ENCODE measurements around the gene WDR7. TPM values are rescaled to one million over a fixed set of nuclear protein-coding genes. Genes with fewer than 3 reads are reported as not detected.

Gene WDR7
- total RNA-seq, 1 donor from 2014 or later: 16.9 TPM

DNA sequence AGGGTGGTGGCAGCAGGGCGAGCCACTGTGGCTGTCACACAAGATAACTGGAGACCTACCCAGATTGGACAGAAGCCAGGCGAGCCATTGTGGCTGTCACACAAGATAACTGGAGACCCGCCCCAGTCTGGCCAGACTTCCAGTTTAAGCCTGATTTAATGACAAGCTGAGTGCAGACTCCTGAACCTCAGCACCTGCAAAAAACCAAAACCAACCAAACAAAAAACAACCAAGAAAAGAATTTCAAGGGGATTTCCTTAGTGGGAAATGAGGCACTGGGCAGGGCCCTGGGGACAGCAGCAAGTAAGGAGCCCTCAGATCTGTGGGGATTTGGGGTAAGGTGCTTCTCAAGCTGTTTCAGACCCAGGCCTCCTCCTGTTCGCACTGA, 400.5 kb downstream of the WDR7 start:
- no peak overlapping the region for H3K27ac Mint-ChIP-seq
- no peak for DNase-seq (ENCODE audit: extremely low spot score, unreplicated experiment)
- H3K27me3 Mint-ChIP-seq: peaks cover 54% of the 10 kb centered on the region
- no peak overlapping the region for H3K4me3 Mint-ChIP-seq
- no peaks in the 10 kb centered on the region for H3K36me3 Mint-ChIP-seq
- TF ChIP-seq, protein P1, sequence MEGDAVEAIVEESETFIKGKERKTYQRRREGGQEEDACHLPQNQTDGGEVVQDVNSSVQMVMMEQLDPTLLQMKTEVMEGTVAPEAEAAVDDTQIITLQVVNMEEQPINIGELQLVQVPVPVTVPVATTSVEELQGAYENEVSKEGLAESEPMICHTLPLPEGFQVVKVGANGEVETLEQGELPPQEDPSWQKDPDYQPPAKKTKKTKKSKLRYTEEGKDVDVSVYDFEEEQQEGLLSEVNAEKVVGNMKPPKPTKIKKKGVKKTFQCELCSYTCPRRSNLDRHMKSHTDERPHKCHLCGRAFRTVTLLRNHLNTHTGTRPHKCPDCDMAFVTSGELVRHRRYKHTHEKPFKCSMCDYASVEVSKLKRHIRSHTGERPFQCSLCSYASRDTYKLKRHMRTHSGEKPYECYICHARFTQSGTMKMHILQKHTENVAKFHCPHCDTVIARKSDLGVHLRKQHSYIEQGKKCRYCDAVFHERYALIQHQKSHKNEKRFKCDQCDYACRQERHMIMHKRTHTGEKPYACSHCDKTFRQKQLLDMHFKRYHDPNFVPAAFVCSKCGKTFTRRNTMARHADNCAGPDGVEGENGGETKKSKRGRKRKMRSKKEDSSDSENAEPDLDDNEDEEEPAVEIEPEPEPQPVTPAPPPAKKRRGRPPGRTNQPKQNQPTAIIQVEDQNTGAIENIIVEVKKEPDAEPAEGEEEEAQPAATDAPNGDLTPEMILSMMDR (conservative IDR thresholded peaks at IDR 0.05): no peak
- H3K4me1 Mint-ChIP-seq (ENCODE audit: unreplicated experiment): no peaks in the 10 kb centered on the region
- H3K9me3 Mint-ChIP-seq: no peaks in the 10 kb centered on the region

DNA sequence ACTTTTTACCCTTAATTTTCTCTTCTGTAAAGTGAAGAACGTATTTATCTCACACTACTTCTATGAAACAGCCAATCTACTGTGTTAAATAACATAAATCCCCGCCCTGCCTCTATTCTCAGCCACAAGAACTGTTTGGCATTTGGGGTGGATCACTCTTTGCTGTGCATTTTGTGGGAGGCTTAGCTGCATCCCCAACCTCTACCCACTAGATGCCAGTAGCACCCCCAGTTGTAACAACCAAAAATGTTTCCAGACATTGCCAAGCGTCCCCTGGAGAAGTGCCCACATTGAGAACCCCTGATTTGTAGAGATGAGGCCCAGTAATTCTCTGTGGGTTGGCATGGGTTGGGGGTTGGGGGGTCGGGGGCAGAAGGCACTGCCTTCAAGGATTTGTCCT, 401.0 kb downstream of the WDR7 start:
- no peak overlapping the region for H3K4me3 Mint-ChIP-seq
- no peaks in the 10 kb centered on the region for H3K9me3 Mint-ChIP-seq
- no peaks in the 10 kb centered on the region for H3K36me3 Mint-ChIP-seq
- no peaks in the 10 kb centered on the region for H3K4me1 Mint-ChIP-seq (ENCODE audit: unreplicated experiment)
- no peak overlapping the region for H3K27ac Mint-ChIP-seq
- no peak for DNase-seq (ENCODE audit: extremely low spot score, unreplicated experiment)
- TF ChIP-seq, protein P1 (conservative IDR thresholded peaks at IDR 0.05): no peak
- H3K27me3 Mint-ChIP-seq: peaks cover 52% of the 10 kb centered on the region

- no peak for DNase-seq (ENCODE audit: extremely low spot score, unreplicated experiment)
- TF ChIP-seq, protein P1 (conservative IDR thresholded peaks at IDR 0.05): no peak
- no peaks in the 10 kb centered on the region for H3K9me3 Mint-ChIP-seq
- H3K4me1 Mint-ChIP-seq (ENCODE audit: unreplicated experiment): no peaks in the 10 kb centered on the region
- peaks cover 53% of the 10 kb centered on the region for H3K27me3 Mint-ChIP-seq
- no peak overlapping the region for H3K27ac Mint-ChIP-seq
- H3K36me3 Mint-ChIP-seq: no peaks in the 10 kb centered on the region
- no peak overlapping the region for H3K4me3 Mint-ChIP-seq
These were observed 401.6 kb downstream of the WDR7 start for GRCh38 chr18:57052759-57053158.

DNA sequence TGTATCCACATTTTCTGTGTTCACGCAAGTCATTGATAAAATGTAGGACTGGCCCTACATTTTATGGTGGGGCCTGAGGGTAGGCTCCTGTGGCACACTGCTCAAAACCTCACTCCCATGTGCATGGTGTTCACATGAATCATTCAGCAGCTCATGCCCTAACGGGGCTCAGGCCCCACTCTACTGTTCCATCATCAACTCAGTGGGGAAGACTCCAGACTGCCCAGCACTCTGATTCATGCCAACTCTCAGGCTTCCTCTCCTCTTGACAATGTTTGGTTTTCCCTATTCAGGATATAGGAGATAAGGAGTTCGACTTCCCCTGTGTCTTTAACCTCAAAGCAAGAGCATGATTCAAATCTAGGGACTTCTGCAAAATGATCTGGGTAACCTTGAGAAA, 403.7 kb downstream of the WDR7 start:
- TF ChIP-seq, protein P1 (conservative IDR thresholded peaks at IDR 0.05): no peak

GRCh38 chr18:57057890-57058289, 406.7 kb downstream of the WDR7 start:
- Mint-ChIP-seq H3K36me3 (no peaks in the 10 kb centered on the region), H3K27ac (no peak overlapping the region), H3K4me1 (ENCODE audit: unreplicated experiment) (no peaks in the 10 kb centered on the region), H3K4me3 (no peak overlapping the region), H3K9me3 (no peaks in the 10 kb centered on the region), H3K27me3 (peaks cover 36% of the 10 kb centered on the region)
- TF ChIP-seq, protein P1 (conservative IDR thresholded peaks at IDR 0.05): no peak
- no peak for DNase-seq (ENCODE audit: extremely low spot score, unreplicated experiment)

More for the DNA sequence above, 403.7 kb downstream of the WDR7 start:
- DNase-seq (ENCODE audit: extremely low spot score, unreplicated experiment): no peak
- Mint-ChIP-seq H3K4me3 (no peak overlapping the region), H3K27ac (no peak overlapping the region), H3K27me3 (peaks cover 44% of the 10 kb centered on the region), H3K36me3 (no peaks in the 10 kb centered on the region), H3K4me1 (ENCODE audit: unreplicated experiment) (no peaks in the 10 kb centered on the region), H3K9me3 (no peaks in the 10 kb centered on the region)

- no peak overlapping the region for H3K27ac Mint-ChIP-seq
These were observed 407.6 kb downstream of the WDR7 start for GRCh38 chr18:57058734-57059133.

More at GRCh38 chr18:57058734-57059133, 407.6 kb downstream of the WDR7 start:
- Mint-ChIP-seq H3K27me3 (peaks cover 36% of the 10 kb centered on the region), H3K4me1 (ENCODE audit: unreplicated experiment) (no peaks in the 10 kb centered on the region), H3K9me3 (no peaks in the 10 kb centered on the region), H3K4me3 (no peak overlapping the region), H3K36me3 (no peaks in the 10 kb centered on the region)
- TF ChIP-seq, protein P1 (conservative IDR thresholded peaks at IDR 0.05): no peak
- DNase-seq (ENCODE audit: extremely low spot score, unreplicated experiment): no peak
